HG03342 (cell line): ENCODE results near the gene AAK1.
A peak's percentile ranks its signal among the peaks of the same experiment; 100 is the strongest.
"Not testable (repeated sequence)": the region's sequence is repeated elsewhere in the genome, so short reads cannot be mapped to it uniquely, and the experiment has no call there.

Source experiments
- ATAC-seq: cut with Tn5 transposase; IDR thresholded peaks from one replicate; pipeline ENCODE4 v1.9.1; 2021; ENCODE audit warnings: mild to moderate bottlenecking, moderate library complexity; ENCODE audit not compliant: unreplicated experiment

Gene AAK1

DNA sequence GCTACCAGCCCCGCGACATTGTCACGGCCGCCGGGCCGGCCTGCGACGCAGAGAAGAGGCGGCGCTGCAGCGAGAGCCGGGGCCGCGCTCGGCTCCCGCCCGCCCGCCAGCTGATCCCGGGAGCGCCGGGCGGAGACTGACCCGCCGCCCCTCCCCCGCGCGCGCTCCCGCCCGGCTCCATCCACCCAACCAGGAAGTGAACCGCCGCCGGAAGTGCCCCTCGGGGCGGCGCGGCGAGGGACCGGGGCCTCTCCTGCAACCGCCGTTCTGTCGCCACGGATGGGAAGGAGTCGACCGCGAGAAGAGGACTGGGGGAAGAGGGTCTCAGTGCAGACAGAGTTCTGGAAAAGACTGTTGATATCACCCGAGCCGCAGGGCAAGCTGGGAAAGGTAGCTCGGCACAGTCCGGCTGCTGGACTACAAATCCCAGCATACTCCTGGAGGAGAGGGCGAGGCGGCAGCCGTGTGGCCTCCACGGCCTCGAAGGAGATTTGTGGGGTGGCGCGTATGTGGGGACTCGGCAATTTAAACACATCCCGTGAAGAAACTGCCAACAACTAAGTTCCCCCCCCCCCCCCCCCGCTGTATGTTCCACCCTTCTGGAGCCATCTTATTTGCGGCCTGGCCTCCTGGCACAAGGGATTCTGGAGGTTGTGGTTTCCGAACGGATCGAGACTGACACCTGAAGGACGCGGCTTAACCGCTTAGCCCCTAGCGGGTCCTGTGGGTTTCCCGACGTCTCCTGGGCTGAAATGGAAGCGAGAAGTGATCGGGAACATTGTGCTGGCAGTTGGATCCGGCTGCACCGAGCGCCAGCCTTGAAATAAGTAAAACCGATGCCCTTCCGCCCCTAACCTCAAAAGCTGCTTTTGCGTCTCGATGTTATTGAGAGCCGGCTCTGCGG is at the start of gene AAK1:
Gene AAK1, minus strand, starts transcription at position 138 of the 904 bp plus-strand sequence. CDS start 699 bp downstream, outside the sequence.
- peak; percentile 37 for ATAC-seq

DNA sequence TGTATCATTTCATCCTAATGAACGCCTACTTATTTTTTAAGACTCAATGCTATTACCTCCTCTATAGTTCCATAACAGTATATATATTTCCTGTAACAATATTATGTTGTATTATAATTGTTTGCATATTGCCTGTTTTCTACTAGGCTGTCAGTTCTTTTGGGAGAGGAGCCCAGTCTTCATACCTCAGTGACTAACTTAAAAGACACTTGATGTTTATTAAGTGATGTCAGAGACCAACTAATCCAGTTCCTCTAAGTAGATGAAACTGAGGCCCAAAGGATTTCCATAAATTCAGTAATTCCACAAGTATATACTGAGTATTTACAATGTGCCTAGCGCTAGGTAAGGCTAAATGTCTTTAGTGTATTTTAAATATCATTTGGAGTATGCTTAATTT is 48.9 kb upstream of the AAK1 start:
- ATAC-seq: no peak

DNA sequence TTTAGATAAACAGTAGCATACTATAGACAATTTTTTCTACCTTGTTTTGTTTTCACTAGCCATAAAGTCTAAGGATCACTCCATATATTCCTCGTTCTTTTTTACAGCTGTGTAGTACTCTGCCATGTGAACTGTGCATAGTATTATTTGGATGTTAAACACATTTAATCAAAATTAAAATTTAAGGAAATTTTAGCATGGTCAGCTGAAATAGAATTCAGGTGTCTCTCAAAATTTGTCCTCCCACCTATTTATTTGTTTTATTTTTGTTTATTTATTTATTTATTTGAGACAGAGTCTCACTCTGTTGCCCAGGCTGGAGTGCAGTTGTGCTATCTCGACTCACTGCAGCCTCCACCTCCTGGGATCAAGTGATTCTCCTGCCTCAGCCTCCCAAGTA is 46.4 kb upstream of the AAK1 start:
- ATAC-seq: no peak

DNA sequence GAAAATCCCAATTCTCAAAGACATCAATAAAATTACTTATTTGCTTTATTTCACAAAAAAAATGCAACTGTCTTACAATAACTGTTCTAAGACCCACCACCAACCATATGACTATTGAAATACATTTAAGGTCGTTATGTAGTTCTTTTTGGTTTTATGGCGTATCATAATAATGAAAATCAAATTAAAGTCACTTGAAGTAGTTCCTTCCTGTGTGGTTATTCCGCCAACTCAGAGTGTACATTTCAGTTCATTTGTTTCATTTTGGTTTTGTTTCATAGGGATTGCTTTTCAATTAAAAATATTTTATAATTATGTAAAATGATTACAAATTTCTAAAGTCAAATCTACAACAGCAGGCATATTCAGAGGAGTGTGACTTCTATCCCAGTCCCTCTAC is 45.9 kb upstream of the AAK1 start:
- ATAC-seq: no peak

DNA sequence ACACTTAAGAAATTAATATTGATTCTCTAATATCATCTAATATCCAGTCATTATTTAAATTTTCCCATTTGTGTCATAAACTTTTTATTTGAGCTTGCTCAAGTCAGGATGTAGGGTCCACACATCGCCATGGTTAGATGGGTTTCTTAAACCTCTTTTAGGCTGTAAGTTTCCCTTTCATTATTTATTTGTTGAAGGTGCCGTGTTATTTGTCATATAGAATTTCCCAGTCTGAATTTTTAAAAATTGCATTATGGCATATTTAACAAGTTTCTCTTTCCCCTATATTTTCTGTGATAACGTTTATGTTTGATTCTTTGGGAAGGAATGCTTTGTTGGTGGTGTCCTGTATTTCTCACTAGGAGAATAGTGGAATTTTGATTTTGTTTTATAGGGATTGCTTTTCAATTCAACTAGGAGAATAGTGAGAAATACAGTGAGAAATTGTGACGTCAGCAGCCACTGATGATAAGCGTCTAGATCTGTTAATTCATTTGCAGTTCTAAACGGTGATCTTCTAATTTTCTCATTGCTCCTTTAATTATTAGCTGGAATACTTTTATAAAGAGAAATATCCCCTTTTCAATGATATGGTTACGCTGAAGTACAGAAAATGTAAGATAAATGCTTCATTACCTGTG is 44.6 kb upstream of the AAK1 start:
- ATAC-seq: no peak

DNA sequence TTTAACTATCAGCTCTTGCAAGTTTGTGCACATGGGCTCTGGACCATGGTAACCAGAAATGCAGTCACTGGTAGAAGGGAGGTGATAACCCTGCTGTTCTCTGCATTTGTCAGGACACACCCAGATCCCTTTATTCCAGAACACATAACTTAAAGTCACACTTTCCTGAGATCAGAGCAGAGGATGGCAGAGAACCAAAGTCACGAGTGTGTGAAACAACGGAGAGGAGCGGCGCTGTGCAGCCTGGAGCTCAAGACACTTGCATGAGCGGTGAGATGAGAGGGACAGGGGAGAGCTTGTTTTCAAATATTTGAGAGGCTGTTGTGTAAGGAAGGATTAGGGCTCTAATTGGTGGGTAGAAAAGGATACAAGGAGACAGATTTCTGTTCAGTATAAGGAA is 43.3 kb upstream of the AAK1 start:
- ATAC-seq: no peak

DNA sequence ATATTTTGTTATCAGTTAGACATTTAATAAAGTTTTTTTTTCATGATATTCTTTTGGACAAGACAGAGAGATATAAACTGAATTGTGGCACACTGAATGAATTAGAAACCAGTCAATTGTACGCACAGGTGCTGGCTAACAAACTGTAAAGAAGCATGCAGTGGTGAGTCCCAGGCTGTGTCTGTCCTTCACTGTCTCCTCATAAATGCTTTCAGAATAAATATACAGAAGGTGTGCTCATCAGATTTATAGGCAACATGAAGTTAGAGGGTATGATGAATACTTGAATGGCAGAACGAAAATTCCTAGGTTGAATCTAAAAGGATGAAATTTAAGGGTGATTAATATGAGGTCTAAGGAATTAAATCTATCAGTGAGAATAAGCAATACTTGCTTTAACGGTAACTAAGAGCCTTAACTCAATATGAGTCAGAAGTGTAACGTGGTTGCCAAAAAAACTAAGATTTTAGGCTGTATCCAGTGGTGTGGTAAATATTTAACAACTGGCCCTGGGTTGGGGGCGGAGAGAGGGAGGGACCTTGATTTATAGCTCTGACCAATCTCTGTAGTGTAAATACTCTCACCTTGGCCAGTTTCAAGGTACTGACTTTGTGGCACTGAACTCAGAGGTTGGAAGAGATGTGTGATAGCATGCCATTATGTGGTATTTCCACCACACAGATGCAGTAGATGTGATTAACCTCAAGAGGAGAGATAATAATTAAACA is 41.9 kb upstream of the AAK1 start:
- ATAC-seq: peak; percentile 69

DNA sequence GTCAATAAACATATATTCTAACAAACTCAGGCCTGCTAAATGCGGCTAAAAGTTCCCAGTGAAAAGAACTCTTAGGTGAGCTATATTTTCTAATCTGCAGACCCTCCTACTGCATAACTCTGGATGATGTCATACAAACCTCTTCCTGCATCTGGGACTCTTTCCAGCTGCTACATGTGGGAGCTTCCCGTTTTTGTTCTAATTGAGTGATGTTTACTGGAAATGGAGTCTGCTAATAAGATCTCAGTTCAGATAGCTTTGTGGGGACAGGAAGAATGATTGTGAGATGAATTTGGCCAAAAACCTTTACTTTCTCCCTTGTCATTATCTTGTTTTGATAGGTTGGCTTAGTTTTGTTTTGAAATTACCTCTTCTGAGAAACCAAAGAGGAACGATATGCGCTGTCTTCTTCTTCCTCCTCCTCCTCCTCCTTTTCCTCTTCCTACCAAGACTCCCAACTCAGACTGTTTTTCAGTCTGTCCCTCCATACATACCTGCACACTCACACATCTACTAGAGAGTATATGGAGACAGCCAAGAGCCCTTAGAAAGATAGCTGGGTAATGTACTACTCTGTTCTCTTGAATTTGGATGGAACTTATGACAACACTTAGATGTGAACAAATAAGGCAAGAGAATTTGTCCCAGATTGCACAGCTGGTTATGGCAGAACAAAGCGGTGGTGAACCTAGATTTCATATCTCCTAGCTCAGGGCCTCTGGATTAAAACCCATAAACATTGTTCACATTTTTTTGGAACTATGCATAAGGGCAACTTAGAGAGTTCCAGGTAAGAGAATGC is 39.8 kb upstream of the AAK1 start:
- ATAC-seq: no peak

DNA sequence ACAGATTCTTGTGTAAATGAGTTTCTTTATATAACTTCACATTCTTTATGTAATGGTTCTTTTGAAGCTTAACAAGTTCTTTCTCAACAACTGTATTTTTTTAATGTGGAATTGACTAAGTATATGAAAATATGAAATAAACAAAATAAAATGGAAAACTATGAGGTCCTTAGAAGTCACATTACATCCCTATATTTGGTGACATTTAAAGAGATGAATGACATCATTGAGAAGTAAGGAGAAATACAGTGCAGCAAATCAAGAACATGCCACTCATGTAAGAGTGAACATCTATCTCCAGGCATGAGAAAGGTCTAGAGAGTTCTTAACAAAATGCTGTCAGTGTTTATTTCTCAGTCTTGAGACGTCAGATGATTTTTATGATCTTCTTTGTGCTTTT is 39.0 kb upstream of the AAK1 start:
- ATAC-seq: no peak

DNA sequence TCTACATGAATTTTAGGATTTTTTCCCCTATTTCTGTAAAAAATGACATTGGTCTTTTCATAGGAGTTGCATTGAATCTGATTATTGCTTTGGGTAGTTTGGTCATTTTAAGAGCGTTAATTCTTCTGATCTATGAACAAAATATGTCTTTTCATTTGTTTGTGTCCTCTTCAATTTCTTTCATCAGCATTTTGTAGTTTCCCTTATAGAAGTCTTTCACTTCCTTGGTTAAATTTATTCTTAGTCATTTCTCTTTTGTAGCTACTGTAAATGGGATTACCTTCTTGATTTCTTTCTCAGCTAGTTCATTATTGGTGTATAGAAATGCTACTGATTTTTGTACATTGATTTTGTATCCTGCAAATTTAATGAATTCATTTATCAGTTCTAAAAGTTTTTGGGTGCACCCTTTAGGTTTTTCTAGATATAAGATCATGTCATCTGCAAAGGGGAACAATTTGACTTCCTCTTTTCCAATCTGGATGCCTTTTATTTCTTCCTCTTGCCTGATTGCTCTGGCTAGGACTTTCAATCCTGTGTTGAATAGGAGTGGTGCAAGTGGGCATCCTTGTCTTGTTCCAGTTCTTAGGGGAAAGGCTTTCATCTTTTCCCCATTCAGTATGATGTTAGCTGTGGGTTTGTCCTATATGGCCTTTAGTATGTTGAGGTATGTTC is 36.6 kb upstream of the AAK1 start:
- ATAC-seq: no peak

DNA sequence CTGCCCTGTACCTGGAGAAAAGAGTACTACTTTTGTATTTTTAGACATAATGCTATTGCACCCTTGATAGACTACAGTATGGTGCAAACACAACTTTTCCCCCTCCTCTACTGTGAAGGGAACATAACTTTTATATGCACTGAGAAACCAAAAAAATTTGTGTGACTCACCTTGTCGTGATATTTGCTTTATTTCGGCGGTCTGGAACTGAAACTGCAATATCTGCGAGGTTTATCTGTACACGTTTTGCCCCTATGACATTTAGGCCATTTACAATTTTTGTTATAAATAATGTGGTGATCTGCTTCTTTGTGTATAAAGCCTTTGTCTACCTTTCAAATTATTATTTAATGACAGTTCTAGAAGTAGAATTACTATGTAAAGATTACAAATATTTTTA is 34.4 kb upstream of the AAK1 start:
- ATAC-seq: no peak

DNA sequence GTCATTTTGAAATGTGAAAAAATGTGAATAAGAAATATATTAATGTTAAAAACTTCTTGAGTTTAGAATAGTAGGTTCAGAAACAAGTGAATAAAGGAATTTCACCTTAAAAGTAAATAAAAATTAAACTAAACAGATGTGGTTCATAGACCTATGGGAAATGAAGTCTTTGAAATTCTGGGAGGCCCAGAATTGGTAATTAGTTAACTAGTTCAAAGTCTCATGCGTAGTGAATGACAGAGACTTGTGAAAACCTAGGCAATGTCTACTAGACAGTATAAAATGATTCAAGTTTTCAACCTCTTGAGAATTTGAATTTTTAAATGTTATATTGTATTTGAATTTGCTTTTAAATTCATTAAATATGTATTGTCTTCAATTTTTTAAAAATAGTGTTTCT is 32.6 kb upstream of the AAK1 start:
- ATAC-seq: no peak

DNA sequence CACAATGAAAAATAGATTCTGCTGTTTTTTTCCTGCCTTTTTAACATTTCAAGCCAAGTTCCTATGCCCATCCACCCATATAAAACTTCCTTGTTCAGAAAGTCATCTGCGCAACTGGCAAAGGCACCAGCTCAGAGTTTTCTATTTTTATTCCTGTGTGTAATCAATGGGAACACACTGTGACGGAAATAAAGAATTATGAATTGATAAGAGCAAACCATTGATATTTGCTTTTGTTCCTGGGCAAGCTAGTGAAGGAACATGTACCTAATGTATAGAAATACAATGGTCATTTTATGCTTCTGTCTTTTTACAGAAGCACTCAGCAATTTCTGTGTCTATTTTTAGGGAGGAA is 30.8 kb upstream of the AAK1 start:
- no peak for ATAC-seq

DNA sequence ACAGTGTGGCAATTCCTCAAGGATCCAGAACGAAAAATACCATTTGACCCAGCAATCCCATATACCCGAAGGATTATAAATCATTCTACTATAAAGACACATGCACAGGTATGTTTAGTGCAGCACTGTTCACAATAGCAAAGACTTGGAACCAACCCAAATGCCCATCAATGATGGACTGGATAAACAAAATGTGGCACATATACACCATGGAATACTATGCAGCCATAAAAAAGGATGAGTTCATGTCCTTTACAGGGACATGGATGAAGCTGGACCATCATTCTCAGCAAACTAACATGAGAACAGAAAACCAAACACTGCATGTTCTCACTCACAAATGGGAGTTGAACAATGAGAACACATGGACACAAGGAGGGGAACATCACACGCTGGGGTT is 29.6 kb upstream of the AAK1 start:
- not testable (repeated sequence) for ATAC-seq

DNA sequence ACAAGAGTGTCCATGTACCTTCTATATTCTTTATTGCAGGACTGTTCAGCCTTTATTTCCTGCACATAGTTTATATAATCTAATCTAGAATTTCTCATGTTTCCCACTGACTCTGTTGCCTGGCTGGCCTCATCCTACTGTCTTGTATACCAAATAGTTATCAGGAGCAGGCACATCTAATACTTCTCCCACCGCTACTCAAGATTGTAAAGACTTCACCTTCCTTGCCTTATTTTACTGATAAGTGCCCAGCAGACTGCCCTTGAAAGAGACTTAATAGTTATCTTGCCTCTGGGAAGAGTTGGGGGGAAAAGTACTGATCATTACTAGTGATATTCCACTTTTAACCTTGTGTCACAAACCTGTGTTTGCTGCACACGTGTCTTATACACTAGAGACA is 26.1 kb upstream of the AAK1 start:
- ATAC-seq: no peak

DNA sequence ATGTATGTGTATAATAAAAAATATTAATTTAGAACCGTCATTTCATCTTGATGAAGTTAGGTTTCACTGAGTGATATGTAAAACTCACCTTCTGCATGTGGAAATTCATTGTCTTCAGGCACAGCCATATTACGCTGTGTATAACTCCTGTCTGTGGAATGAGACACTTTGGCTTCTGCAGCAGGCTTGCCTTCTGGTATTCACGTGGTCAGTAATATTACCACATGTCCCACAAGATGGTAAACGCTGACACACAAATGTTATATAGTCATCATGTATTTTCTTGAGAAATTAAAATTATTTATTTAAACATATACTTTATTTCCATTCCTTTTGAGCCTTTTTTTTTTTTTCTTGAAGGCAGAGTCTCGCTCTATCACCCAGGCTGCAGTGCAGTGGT is 25.1 kb upstream of the AAK1 start:
- no peak for ATAC-seq

DNA sequence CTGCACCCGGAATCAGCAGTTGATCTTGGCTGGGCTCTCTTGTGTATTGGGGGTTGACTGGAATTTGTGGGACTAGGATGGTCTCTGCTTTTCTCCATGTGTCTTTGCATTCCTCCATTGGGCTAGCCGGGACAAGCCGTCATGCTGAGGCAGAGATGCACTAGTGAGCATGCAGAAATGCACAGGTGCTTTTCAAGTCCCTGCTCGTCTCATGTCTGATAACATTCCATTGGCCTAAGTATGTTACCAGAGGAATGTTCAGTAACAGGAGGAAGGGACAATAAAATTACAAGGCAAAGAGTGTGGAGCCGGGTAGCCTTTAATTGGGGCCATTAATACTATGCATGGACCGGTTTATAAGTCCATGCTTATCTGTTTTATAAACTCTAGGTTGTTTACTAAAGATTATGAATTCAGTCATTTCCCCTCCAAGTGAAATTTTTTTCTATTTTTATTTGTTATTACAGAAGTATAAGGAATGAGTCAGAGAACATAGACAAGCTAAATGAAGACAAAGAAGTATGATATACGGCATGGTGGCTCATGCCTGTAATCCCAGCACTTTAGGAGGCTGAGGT is 24.4 kb upstream of the AAK1 start:
- ATAC-seq: no peak

DNA sequence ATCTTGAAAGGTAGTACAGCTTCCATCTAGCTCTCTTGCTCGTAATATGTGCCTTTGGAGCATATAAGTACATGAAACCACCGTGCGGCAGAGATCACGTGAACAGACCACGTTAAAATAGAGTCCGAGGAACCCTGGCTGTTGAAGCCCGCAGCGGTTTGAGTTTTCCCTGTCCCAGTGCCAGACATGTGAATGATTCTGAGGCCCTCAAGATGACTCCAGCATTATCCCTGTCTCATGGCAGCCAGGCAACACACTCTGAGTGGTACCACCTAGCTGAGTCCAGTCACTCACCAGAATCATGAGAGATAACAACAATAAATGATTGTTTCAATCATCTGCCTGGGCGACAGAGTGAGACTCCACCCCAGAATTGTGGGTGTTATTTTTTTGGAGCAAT is 21.6 kb upstream of the AAK1 start:
- no peak for ATAC-seq

DNA sequence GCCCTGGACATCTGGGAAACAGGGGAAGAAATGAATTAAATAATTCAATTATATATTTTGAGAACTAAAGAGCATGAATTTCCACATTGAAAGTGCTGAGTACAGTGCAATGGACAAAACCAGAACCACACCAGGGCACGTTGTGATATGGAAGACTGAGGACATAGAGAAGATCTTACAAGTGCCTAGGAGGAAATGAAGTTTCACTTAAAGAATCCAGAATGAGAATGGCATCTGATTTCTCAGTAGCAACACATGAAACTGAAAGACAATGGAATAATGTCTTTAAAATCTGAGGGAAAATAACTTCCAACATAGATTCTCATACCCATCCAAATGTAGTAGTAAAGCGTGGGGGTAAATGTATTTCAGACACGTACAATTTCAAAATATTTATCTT is 20.3 kb upstream of the AAK1 start:
- no peak for ATAC-seq

DNA sequence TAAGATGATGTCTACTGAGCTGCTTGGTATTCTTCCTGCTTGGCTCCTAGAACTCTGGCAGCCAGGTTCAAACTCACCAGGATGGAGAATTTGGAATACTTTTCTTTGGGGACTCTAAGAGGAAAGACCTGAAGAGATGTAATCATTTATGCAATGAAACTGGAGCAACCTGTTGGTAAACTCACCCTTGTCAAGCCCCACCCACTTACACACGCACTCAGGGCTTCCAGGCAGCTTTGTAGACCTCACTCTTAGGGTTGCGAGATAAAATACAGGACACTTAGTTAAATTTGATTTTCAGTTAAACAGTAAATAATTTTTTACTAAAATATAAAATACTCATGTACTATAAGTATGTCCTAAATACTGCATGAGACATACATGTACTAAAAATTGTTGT is 19.0 kb upstream of the AAK1 start:
- ATAC-seq: not testable (repeated sequence)
